GM19455 (cell line): ENCODE results near the gene ZNF77.
"Not testable (repeated sequence)": the region's sequence is repeated elsewhere in the genome, so short reads cannot be mapped to it uniquely, and the experiment has no call there.

Experiments
- ATAC-seq: cut with Tn5 transposase; IDR thresholded peaks from one replicate; pipeline ENCODE4 v1.9.1; 2021; ENCODE audit not compliant: unreplicated experiment

The ZNF77 gene

GRCh38 chr19:2922987-2923386 lies 21.8 kb downstream of the ZNF77 start:
- ATAC-seq: no peak

DNA sequence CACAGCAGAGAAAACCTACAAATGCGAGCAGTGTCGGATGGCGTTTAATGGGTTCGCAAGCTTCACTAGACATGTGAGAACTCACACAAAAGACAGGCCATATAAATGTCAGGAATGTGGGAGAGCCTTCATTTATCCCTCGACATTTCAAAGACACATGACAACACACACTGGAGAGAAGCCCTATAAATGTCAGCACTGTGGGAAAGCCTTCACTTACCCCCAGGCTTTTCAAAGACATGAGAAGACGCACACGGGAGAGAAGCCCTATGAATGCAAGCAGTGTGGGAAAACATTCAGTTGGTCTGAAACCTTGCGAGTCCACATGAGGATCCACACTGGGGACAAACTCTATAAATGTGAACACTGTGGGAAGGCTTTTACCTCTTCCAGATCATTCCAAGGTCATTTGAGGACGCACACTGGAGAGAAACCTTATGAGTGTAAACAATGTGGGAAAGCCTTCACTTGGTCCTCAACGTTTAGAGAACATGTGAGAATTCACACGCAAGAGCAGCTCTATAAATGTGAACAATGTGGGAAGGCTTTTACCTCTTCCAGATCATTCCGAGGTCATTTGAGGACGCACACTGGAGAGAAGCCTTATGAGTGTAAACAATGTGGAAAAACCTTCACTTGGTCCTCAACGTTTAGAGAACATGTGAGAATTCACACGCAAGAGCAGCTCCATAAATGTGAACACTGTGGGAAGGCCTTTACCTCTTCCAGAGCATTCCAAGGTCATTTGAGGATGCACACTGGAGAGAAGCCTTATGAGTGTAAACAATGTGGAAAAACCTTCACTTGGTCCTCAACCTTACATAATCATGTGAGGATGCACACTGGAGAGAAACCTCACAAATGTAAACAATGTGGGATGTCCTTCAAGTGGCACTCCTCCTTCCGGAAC lies 27.2 kb downstream of the ZNF77 start:
- ATAC-seq: no peak

GRCh38 chr19:2912306-2912705 lies 32.5 kb downstream of the ZNF77 start:
- ATAC-seq: no peak

DNA sequence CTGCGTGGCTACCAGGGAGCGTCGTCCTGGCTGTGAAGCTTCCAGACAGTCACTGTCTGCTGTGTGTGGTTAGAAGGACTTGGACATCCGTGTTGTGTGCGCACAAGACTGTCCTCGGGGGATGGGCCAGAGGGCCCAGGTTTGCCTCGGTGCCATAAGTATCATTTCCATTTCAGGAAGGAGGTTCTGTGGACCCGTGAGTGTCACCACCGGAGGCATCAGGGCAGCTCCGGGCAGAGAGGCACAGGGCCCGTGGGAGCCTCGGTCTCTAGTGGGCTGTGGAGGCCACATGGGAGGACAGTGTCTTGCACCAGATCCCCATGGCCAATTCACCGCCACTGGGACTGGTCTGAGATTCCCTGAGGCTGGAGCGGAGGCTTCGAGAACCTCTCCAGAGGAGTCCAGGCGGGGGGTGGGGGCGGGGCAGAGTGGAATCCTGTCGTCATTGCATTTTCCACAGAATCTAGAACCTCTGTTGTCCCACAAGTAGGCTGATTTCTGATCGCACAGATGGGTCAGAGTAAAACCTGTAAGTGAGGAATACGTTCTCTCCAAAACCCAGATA lies 38.1 kb downstream of the ZNF77 start:
- no peak for ATAC-seq

GRCh38 chr19:2905918-2906519 lies 38.8 kb downstream of the ZNF77 start:
- ATAC-seq: no peak

DNA sequence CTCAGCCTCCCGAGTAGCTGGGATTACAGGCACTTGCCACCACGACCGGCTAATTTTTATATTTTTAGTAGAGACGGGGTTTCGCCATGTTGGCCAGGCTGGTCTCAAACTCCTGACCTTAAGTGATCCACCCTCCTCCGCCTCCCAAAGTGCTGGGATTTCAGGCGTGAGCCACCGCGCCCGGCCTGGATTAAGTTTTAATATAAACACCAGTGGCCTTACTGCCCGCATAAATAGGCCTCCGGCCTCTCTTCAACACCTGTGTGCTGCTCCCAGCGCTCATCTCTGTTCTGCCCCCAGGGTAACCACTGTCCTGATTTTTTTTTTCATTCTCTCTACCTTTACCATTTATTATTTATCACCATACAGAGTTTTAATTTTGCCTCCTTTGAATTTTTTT lies 41.4 kb downstream of the ZNF77 start:
- ATAC-seq: not testable (repeated sequence)

GRCh38 chr19:2902590-2903218 lies 42.1 kb downstream of the ZNF77 start:
- no peak for ATAC-seq

DNA sequence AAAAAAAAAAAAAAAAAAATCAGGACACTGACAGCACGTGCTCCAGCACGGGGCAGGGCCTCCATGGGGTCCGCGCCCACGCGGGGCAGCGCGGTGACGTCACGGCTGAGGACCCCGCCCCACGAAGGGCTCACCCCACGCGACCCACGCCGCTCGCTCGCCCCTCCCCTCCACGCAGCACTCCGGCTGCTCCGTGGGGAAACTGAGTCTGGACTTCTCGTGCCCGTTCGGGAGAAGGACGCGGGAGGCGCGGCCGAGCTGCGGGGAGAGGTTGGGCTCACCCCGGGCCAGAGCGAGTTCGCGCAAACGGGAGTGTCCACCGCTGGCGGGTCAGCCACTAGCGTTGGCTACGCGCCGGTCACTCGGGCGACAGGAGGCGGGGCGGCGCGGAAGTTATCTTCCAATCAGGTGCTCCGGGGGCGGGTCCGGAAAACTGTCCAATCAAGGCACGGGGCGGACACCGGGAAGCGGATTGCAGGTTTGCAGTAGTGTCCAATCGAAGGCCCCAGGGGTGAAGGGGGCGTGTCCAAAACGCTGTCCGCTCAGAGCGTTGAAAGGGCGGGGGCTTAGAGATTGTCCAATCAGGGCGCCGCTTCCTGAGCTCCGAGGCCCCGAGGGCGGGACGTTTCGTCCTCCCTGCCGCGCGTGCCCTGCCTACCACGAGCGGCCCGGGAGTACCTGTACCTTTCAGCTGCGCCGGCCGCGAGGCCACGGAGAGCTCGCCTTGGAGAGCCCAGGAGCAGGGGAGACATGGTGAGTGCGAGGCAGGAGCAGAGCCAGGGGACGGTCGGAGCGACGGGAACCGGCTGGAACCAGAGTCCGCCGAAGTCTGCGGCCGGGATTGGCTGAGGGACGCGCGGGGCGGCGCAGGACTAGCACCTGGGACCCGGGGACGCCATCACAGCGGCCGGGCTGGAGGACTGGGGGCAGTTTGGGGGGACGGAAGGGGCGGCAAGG lies 44.2 kb downstream of the ZNF77 start, which contains the start of gene ZNF57:
TSS of gene ZNF57 (plus strand) at position 633 of the 957 bp plus-strand sequence. CDS start at position 751, 118 bp downstream.
- ATAC-seq: peak; percentile 88

- no peak for ATAC-seq
These were observed 48.1 kb downstream of the ZNF77 start for GRCh38 chr19:2896694-2897093.

DNA sequence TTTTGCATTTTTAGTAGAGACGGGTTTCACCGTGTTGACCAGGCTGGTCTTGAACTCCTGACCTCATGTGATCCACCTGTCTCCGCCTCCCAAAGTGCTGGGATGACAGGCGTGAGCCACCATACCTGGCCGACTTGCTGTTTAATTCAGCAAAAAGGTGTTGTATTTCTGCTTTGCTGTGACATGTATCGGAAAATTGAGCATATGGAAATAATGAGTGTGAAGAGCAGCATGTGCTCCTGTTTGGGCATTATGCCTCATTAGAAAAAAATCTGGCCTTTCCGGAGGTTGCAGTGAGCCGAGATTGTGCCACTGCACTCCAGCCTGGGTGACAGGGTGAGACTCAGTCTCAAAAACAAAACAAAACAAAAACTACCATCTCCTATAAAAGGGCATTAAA lies 54.2 kb downstream of the ZNF77 start:
- ATAC-seq: not testable (repeated sequence)

- ATAC-seq: no peak
These were observed 56.0 kb downstream of the ZNF77 start for GRCh38 chr19:2888731-2889224.

GRCh38 chr19:2887391-2887914 lies 57.3 kb downstream of the ZNF77 start:
- no peak for ATAC-seq

DNA sequence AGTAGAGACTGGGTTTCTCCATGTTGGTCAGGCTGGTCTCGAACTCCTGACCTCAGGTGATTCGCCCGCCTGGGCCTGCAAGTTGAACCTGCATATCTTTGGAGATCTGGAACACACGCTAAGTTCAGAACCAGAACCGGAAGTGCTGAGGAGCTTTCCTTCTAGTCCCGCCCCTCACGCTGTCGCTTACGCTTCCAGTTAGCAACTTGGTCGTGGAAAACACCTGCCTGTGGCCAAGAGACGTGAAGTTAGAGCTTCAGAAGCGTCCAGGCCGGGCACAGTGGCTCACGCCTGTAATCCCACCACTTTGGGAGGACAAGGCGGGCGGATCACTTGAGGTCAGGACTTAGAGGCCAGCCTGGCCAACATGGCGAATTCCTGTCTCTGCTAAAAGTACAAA lies 59.0 kb downstream of the ZNF77 start:
- ATAC-seq: no peak

DNA sequence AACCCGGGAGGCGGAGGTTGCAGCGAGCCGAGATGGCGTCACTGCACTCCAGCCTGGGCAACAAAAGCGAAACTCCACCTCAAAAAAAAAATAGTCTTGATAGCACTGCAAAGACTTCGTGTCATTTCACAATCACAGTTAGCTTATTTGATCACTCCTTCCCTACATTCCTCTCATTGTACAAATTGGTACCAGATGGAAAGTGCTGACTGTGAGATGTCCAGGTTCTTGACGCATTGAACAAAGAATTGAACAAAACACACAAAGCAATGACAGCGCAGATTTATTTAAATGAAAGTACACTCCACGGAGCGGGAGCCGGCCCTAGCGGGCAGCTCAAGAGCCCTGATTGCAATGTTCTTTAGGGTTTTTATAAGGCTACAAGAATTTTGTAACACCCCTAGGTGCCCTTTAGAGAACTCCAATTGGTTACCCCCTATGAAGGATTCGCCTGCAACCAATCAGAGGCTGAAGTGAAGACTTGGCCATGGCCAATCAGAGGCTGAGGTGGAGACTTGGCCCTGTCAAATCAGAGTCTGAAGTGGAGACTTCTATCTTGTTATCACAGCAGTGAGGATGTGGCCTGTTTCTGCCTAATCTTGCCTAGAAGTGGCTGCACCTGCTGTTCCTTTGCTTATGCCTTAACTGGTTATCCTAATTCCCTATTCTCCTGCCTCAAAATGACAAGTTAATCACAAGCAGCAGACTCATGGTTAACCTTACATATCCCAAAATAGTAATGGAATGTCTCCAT lies 60.9 kb downstream of the ZNF77 start:
- ATAC-seq: no peak
